Measurements from ENCODE around the gene MARCHF11.

The MARCHF11 gene

DNA sequence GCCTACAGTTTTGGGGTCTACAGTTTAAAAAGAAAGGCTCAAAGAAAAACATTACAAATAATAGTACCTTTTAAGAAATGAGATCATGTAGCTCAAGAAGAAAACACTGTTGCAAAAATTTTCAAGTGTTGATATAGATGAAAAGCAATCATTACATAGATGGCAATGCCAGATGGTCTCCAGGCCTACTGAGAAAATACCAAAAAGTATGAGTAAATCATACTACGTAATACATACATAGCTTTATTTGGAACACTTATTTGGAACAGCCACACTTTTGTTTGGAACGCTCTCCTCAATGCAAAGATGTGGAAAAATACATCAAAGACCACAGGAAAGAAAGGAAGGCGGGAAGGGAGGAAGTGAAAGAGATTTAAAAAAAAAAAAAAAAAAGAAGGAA lies 44.1 kb downstream of the MARCHF11 start:
- TF ChIP-seq, protein P1, sequence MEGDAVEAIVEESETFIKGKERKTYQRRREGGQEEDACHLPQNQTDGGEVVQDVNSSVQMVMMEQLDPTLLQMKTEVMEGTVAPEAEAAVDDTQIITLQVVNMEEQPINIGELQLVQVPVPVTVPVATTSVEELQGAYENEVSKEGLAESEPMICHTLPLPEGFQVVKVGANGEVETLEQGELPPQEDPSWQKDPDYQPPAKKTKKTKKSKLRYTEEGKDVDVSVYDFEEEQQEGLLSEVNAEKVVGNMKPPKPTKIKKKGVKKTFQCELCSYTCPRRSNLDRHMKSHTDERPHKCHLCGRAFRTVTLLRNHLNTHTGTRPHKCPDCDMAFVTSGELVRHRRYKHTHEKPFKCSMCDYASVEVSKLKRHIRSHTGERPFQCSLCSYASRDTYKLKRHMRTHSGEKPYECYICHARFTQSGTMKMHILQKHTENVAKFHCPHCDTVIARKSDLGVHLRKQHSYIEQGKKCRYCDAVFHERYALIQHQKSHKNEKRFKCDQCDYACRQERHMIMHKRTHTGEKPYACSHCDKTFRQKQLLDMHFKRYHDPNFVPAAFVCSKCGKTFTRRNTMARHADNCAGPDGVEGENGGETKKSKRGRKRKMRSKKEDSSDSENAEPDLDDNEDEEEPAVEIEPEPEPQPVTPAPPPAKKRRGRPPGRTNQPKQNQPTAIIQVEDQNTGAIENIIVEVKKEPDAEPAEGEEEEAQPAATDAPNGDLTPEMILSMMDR (IDR thresholded peaks at IDR 0.05; ENCODE audit: low read depth, low read length), result no peak
- no peak overlapping the region for H3K4me3 ChIP-seq (replicated peaks in 1 of 2; ENCODE audit: low read depth in 2 of 2, low read length in 2 of 2)
- DNase-seq (ENCODE audit: low read depth in 2 of 2), result no peak

DNA sequence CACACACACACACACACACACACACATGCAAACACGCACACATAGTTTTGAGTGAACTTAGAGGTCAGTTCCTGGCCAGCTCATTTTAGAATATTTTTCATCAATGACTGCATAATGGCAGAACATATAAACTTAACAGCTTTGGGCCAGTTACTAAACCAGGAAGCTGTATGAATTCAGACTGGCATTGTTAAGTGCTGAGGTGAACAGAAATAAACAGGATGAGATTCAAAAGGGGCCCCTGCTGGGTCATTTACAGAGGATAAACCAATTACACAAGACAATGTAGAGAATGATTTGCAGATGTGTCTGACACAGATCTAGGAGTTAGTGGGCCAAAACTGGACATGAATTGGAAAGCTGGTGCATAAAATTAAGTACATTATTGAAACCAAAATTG lies 44.6 kb downstream of the MARCHF11 start:
- H3K4me3 ChIP-seq (replicated peaks in 1 of 2; ENCODE audit: low read depth in 2 of 2, low read length in 2 of 2), result no peak overlapping the region
- DNase-seq (ENCODE audit: low read depth in 2 of 2), result no peak
- TF ChIP-seq, protein P1 (IDR thresholded peaks at IDR 0.05; ENCODE audit: low read depth, low read length), result no peak

DNA sequence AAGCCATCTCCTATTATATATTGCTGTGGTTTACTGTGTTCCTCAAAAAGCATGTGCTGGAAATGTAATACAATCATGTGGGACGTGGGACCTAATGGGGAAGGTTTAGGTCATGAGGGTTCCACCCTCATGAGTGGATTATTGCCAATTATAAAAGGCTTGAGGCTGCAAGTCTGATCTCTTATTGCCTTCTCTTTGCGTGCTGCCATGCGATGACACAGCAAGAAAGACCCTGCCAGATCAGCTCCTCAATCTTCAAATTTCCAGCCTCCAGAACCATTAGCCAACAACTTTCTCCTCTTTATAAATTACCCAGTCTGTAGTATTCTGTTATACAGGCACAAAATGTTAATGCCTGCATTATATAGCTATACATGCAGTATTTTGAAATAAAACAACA lies 45.4 kb downstream of the MARCHF11 start:
- no peak for DNase-seq (ENCODE audit: low read depth in 2 of 2)
- TF ChIP-seq, protein P1 (IDR thresholded peaks at IDR 0.05; ENCODE audit: low read depth, low read length), result no peak
- H3K4me3 ChIP-seq (replicated peaks in 1 of 2; ENCODE audit: low read depth in 2 of 2, low read length in 2 of 2), result no peak overlapping the region

DNA sequence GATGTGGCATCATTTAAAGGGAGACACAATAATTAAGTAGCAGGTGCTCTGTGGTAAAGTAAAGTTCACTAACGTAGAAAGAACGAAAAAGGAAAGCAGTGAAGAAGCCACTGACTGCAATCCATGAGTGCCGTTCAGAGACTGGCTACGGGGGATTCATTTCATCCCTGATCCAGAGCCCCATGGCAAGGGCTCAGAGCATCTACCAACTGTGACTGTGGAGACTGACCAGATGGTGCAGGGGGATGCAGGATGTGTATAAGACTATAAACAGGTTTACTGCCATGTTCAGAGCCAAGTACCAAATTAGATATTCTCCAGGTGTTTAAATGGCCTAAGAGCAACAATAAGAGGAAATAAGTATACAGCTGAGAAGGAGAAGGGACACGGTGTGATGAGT lies 47.7 kb downstream of the MARCHF11 start:
- TF ChIP-seq, protein P1 (IDR thresholded peaks at IDR 0.05; ENCODE audit: low read depth, low read length), result no peak
- no peak for DNase-seq (ENCODE audit: low read depth in 2 of 2)
- no peak overlapping the region for H3K4me3 ChIP-seq (replicated peaks in 1 of 2; ENCODE audit: low read depth in 2 of 2, low read length in 2 of 2)

DNA sequence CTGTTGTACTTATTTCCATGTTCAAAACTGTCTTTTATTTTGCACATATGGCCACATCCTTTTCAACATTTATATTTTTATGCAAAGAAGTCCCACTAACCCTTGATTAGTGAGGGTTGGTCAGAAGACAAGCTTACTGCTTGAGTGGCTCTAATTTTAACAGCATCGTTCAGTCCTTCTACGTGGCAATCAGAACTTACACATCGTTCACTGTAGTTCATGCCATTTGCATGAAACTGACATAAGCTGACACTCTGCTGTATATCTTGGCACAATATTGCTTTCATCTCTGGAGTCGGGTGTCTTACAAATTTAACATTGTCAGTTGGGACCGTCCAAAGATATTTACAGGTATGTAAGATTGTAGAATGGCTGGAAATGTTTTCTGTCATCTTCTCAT lies 50.6 kb downstream of the MARCHF11 start:
- no peak overlapping the region for H3K4me3 ChIP-seq (replicated peaks in 1 of 2; ENCODE audit: low read depth in 2 of 2, low read length in 2 of 2)
- no peak for DNase-seq (ENCODE audit: low read depth in 2 of 2)
- TF ChIP-seq, protein P1 (IDR thresholded peaks at IDR 0.05; ENCODE audit: low read depth, low read length), result no peak

DNA sequence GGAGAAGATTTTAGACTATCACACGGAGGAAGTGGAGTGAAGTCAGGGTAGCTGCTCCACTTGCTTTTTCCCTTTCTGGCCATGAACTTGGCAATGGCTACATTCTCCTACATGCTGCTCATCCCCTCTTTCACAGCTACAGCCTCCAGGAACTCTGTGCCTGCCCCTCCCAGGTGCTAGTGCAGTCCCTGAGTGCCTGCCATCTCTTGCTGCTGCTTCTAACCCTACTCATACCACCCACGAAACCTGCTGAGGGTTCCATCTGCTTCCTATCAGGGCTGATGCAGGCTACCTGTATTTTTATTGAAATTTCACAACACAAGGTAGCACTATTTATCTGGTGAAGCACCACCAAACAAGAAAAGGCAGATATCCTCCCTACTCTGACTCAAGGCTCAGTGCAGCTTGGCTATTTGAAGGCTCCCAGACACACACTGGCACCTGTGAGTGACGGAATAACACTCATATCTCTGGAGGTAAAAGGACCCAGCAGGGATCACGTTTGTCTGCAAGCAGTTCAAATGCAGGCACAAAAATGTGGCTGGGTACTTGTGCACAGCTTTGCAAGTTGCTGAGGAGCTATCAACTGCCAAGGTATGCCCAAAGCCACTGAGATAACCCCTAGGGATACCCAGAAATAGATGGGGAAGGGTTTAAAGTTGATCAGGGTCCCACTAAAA lies 51.6 kb downstream of the MARCHF11 start:
- TF ChIP-seq, protein P1 (IDR thresholded peaks at IDR 0.05; ENCODE audit: low read depth, low read length), result no peak
- no peak for DNase-seq (ENCODE audit: low read depth in 2 of 2)
- H3K4me3 ChIP-seq (replicated peaks in 1 of 2; ENCODE audit: low read depth in 2 of 2, low read length in 2 of 2), result no peak overlapping the region

DNA sequence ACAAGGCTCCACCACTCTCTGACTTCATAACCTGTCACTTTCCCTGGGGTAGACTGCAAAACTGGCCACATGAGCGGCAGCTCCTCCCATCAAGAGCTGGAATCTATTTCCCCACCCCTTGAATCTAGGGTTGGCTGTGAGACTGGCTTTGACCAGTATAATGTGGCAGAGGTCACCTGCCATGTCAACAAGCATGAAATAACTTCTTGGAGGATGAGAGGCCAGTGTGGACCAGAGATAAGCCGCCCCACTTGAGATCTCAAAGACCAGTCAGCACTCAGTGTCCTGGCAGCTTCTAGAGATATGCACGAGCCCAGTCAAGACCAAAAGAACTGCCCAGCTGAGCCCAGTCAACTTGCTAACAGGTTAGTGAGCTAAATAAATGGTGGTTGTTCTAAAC lies 59.0 kb downstream of the MARCHF11 start:
- DNase-seq (ENCODE audit: low read depth in 2 of 2), result no peak

More for the DNA sequence above, 59.0 kb downstream of the MARCHF11 start:
- TF ChIP-seq, protein P1 (IDR thresholded peaks at IDR 0.05; ENCODE audit: low read depth, low read length), result no peak
- H3K4me3 ChIP-seq (replicated peaks in 1 of 2; ENCODE audit: low read depth in 2 of 2, low read length in 2 of 2), result no peak overlapping the region
